ENCODE measurements around the gene SLAMF1.
"Not testable (repeated sequence)": the region's sequence is repeated elsewhere in the genome, so short reads cannot be mapped to it uniquely, and the experiment has no call there.

Gene SLAMF1

GRCh38 chr1:160664573-160665051 lies 17.8 kb upstream of the SLAMF1 start:
- DNase-seq: no peak

GRCh38 chr1:160662910-160663309 lies 16.1 kb upstream of the SLAMF1 start:
- no peak for DNase-seq

GRCh38 chr1:160659566-160659965 lies 12.7 kb upstream of the SLAMF1 start:
- no peak for DNase-seq

GRCh38 chr1:160658814-160659193 lies 12.0 kb upstream of the SLAMF1 start:
- no peak for DNase-seq

DNA sequence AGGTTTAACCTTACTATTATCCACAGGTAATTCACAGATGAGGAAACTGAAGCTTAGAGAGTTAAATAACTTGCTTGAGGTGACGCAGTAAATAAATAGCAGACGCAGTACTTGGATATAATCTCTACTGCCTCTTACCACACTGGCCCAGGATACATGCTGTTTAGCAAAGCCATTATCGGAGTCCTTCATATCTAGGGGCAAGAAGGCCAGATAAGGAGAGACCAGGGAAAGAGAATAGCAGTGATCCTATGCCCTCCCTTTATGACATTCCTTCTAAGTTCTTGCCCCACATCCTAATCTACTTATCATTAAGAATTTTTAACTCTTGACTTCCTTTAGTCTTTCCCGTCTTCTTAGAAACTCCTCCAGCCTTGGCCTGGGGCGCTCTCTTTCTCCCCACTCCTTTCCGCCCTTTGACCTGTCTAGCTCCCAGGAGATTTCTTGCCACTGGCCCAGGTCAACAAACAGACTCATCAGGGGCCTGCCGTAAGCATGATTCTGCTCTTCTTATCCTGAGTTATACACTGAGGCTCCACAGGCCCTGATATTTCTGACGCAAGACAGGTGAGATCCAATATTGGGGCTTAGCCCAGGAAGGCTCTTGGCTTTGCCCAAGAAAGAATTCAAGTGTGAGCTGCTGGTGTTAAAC lies 11.4 kb upstream of the SLAMF1 start:
- no peak for DNase-seq

- no peak for DNase-seq
Observed at GRCh38 chr1:160657250-160657781, 10.5 kb upstream of the SLAMF1 start.

GRCh38 chr1:160656737-160657136 lies 9.9 kb upstream of the SLAMF1 start:
- DNase-seq: no peak

DNA sequence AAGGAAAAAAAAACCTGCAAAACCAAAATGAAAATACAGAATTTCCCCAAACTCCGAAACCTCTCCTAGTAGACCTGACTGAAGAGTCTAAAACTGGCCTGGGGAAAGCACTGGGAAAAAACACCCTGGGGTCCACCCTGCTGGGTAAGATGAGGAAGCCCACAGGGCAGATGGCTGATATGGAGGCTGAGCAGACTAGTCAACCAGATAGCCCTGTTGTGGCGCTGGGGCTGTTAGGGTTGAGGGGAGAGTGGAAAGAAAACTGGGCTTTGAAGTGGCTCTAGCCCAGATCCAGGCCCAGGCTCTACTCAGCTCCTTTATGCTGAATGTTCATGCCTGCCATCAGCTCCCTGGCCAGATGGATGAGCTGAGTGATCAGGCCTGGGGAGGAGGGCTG lies 6.8 kb upstream of the SLAMF1 start:
- DNase-seq: no peak

DNA sequence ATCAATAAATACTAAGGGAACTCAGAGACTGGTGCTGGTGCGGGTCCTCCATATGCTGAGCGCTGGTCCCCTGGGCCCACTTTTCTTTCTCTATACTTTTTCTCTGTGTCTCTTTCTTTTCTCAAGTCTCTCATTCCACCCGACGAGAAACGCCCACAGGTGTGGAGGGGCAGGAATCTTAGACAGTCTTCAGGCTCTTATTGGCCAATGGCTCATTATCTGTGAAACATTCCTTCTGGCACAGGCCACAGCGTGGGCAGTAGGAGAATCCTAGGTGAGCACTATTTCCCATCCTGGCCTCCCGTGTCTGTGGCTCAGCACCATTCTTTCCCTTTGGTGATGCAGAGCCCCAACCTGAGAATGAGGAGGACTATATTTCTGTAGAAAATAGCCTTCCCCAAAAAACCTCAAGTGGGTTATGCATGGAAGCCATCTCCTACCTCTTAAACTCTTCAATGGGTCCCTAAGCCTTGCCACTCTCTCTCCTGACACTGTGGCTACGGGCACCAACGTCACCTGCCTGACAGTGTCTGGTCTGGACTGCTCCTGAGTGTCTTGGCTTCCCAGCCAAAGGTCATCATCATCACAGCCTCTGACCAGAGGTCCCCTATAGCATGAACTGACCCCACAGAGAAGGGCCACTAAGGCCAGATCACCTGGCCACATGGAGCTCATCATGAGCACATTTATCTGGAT lies 6.2 kb upstream of the SLAMF1 start:
- no peak for DNase-seq

GRCh38 chr1:160652065-160652641 lies 5.3 kb upstream of the SLAMF1 start:
- not testable (repeated sequence) for DNase-seq

GRCh38 chr1:160651433-160652064 lies 4.7 kb upstream of the SLAMF1 start:
- no peak for DNase-seq

DNA sequence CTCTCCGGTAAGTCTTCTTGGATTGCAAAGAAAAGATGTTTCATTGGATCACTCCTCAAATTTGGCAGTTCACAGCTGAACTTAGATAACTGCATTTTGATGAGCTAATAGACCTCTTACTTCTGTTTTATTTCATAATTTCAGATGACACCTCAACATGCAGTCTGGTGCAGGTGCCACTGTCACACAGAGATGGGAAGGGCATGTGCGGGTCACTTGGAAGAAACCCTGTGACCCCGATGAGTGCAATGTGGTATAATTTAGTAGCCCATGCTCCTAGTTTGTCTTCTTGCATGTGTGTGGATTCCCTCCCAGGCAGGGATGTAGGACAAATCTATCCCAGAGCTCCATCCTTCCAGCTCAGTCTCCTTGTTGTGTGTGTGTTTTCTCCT lies 481 bp upstream of the SLAMF1 start:
- no peak for DNase-seq

GRCh38 chr1:160646180-160646579 lies 664 bp downstream of the SLAMF1 start:
- DNase-seq: no peak

DNA sequence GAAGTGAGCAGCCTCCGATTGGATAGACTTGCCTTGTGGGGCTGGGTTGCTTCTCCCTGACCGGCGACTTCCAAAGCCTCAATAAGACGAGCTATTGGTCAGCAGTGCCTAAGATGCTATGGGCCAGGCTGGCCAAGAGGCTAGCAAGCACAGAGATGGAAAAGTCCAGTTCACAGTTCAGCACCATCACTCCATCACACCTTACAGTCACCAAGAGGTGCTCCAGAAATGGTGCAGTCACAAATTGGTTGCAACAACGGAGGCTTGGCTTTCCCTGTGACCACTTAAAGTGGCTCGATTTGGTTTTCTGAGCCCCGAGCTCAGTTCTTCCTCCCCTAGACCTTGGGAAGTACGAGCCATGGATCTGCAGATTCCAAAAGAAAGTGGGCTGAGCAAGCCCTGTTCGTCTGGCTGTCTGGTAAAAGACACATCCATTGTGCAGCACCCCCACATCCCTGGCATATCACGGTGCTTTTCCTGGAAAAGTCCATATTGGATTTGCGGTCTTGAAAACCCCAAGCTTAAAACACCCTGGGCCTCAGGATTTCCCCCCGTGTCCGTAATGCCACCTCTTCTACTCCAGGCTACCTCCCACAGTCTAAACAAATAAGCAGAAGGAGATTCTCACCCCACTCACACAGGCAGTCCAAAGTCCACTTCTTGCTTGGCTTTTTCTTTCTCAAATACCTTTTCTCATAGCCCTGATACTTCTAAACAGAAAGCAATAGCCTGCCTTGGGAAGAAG lies 1.3 kb downstream of the SLAMF1 start:
- no peak for DNase-seq

DNA sequence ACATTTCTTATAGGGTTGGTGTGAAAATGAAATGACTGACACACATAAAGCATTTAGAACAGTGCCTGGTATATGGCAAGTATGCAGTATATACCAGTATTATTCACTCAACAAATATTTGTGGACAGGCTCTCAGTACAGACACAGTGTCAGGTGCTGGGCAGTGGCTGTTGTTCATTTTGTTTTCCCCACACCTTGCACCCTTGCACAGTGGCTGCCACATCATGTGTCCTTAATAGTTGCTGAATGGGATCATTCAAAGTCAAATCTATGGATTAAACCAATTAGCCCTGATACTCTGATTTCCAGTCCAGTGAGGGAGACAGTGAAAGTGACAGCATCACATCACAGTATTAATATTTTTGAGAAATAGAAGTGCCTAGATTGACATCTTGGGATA lies 2.4 kb downstream of the SLAMF1 start:
- DNase-seq: no peak

DNA sequence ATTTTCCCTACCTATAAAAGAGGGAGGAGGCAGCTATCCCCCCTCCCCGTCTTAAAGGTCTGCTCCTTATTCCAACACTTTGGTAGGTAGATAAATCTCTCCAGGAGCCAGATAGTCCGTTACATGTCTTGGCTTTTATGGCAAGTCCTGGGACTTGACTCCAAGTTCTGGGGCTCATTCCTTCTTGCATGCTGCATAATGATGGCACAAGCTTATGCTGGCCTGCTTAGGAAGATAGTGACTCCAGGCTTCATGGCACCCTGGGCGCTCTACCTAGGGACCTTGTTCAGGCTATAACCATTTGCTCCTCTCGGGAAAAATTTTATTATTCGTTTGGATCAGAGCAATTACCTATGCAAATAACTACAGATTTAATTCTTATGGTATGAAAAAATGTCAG lies 3.7 kb downstream of the SLAMF1 start:
- DNase-seq: no peak

GRCh38 chr1:160642281-160642644 lies 4.6 kb downstream of the SLAMF1 start:
- no peak for DNase-seq

DNA sequence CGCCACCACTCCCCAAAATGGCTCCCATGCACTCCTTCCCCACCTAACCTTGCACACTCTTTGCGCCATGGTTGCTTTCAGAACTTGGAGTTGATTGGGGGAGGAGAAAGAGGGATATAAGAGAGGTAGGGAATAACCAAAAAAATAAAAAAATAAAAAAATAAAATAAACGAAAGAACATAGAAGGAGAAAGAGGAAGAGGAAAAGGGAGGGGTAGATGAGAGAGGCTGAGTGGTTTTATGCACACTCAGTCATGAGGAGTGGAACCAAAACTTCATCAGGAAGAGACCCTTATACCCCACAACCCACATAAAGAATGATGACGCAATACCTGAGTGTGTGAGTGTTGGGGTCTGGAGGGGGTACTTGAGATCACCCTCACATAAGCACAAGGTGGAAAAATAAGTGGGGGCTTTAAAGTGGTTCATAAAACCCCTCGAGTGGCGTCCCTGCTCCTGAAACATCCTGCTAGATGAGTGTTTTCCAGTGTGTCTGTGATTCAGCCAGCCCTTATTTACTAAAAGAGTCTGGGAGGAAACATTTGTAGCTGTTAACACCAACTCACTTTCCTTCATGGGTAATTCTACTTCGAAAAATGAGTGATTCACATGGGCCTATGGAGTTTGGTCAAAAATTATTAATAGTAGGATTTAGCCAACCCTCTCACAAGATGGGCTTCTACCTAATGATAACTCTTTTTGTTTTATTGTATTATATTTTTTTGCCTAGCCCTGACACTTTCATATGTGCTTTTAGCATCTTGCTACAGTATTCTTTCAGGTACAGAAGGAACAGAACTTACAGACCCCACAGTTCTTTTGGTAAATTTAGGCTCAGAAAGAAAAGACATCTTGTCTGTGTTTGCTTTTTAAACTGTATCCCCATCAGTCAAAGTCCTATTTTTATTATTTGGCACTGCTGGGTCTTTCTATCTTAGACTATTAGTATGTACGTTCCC lies 5.2 kb downstream of the SLAMF1 start:
- DNase-seq: no peak

- no peak for DNase-seq
Observed at GRCh38 chr1:160640359-160641123, 6.3 kb downstream of the SLAMF1 start.

DNA sequence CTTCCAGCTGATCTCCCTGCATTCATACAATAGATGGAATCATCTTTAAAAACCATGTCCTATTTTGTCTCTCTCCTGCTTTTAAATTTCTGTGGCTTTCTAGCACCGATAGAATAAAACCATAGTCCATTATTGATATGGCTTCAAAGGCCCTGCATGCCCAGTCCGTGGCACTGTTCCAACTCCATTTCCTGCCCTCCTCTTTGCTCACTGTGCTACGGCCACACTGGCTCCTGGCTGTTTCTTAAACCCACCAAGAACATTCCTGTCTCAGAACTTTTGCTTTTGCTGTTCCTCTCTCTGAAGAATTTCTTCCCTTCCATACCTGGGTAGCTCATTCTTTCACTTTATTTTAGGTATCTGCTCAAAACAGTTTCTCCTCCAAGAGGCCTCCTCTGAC lies 7.2 kb downstream of the SLAMF1 start:
- peak; percentile 20 for DNase-seq

GRCh38 chr1:160638926-160639325 lies 7.9 kb downstream of the SLAMF1 start:
- no peak for DNase-seq
